ENCODE data around the gene GET4. TPM values are rescaled to one million over a fixed set of nuclear protein-coding genes. Genes with fewer than 3 reads are reported as not detected.

The GET4 gene, protein sequence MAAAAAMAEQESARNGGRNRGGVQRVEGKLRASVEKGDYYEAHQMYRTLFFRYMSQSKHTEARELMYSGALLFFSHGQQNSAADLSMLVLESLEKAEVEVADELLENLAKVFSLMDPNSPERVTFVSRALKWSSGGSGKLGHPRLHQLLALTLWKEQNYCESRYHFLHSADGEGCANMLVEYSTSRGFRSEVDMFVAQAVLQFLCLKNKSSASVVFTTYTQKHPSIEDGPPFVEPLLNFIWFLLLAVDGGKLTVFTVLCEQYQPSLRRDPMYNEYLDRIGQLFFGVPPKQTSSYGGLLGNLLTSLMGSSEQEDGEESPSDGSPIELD
- total RNA-seq, result 16.1 and 19.7 TPM in 2 replicates

DNA sequence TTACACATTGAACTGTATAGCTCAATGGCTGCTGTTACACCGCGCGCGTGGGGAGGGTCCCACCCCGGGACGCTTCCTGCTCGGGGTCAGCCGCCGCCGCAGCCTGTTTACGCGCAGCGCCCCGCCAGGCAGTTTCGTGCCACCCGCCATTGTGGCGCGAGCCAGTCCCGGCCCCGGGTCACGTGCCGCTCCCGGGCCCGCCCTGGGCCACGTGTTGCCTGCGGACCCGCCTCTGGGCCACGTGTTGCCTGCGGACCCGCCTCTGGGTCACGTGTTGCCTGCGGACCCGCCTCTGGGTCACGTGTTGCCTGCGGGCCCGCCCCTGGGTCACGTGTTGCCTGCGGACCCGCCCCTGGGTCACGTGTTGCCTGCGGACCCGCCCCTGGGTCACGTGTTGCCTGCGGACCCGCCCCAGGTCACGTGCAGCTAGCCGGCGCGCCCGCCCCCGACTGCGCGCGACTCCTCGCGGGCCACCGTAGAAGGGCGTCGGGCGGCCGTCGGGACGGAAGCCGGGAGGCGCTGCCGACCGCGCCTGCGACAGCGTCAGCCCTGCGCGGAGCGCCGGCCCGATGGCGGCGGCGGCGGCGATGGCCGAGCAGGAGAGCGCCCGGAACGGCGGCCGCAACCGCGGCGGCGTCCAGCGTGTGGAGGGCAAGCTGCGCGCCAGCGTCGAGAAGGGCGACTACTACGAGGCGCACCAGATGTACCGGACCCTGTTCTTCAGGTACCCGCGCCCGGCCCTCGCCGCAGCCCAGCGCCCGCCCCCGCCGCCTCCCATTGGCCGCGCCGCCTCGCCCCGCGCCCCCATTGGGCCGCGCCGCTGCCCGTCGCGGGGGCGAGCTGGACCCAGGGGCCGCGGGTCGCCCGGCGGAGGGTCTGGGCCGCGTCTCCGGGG, at the start of gene GET4:
Gene GET4, plus strand, starts transcription at position 478 of the 895 bp plus-strand sequence. Its CDS starts 92 bp downstream, at position 570.

DNA sequence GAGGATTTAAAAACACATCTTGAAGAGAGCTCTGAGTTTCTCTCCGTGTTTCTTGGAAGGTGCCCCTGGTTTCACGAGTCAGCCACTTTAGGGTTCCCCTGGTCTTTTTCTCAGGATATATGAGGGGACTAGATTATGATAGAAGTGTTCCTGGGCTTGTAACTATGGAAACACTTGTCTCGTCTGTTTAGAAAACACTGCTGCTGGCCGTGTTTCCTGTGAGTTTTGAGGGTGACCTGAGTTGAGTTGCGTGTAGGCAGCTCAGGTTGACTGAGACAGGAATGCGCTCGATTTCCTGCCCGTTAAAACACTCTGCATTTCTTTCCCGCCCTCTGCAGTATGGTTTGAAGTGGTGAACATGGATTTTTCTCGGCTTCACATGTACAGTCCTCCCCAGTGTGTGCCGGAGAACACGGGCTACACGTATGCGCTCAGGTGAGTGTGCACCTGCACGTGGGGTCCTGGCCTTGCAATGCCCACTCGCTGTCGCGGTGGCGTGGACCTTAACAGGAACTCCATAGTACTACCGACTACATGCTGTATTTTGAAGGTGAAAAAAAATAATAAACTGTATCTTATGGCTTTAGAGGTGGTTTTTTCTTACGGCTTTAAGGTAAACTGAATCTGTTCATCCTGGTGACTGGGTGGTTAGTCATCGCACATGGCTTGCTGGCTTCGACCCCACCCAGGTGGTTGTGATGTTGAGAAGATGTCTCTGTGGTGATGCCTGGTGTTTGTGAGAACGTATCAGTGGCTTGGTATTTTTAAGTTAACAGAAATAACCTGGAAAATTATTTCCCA, 44.0 kb upstream of the GET4 start, which contains the start of gene SUN1:
Gene SUN1, plus strand, starts transcription at position 310 of the 801 bp plus-strand sequence. Its CDS starts 49 bp downstream, at position 359.

Other genes starting within 250 kb of the GET4 start
- 6.7 and 7.9 TPM in 2 replicates for gene DNAAF5, start 149.9 kb upstream of the GET4 start, total RNA-seq
- gene PRKAR1B, start 149.3 kb upstream of the GET4 start, total RNA-seq, result 11.7 and 13.7 TPM in 2 replicates
- gene SUN1, start 44.1 kb upstream of the GET4 start, total RNA-seq, result 95.4 and 135 TPM in 2 replicates
- gene ADAP1, start 78.1 kb downstream of the GET4 start, total RNA-seq, result 9.1 and 9.2 TPM in 2 replicates
- 9.5 and 9.6 TPM in 2 replicates for gene COX19, start 99.0 kb downstream of the GET4 start, total RNA-seq
- 0.09 and 0.14 TPM in 2 replicates for gene CYP2W1, start 106.6 kb downstream of the GET4 start, total RNA-seq
- gene GPR146, start 168.0 kb downstream of the GET4 start, total RNA-seq, result 1.00 and 5.8 TPM in 2 replicates
- gene GPER1, start 211.6 kb downstream of the GET4 start, total RNA-seq, result 1.00 and 1.5 TPM in 2 replicates